ENCODE data around the gene EIF3I.

Gene EIF3I

DNA sequence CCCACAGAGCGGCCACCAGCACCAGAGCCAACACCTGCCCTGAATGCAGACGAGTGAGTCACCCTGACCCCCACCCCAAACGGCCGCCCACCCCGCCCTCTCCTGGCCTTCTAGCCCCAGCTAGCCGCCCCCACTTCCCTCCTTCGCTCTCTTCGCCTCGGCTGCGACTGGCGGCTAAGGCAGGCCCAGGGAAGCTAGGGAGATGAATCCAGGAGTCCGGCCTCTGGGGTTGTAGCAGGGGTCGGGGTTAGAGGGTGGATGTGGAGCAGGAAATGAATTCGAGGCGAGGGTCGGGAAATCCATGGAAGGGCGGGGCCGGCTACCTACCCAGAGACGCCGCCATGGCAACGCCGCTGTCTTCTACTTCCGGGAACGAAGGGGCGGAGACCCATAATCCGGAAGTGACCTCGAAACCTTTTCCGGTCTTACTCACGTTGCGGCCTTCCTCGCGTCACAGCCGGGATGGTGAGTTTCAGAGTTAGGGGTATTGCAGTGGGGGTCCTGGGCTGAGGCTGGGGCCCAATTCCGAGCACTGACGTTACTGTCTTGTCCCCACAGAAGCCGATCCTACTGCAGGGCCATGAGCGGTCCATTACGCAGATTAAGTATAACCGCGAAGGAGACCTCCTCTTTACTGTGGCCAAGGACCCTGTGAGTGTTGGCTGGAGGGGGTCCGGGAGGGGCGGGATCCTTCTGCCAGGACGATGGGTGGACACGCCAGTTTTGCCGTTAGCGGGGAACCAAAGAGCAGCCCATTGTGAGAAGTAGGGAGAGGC lies at the start of gene EIF3I, which contains the start of gene TMEM234:
EIF3I (plus strand) TSS at position 428 of the 776 bp plus-strand sequence; CDS start at position 463, 35 bp downstream.
TMEM234 (minus strand) TSS at position 374 of the 776 bp plus-strand sequence; CDS start at position 343, 31 bp downstream.
- peak; percentile 72 for DNase-seq

DNA sequence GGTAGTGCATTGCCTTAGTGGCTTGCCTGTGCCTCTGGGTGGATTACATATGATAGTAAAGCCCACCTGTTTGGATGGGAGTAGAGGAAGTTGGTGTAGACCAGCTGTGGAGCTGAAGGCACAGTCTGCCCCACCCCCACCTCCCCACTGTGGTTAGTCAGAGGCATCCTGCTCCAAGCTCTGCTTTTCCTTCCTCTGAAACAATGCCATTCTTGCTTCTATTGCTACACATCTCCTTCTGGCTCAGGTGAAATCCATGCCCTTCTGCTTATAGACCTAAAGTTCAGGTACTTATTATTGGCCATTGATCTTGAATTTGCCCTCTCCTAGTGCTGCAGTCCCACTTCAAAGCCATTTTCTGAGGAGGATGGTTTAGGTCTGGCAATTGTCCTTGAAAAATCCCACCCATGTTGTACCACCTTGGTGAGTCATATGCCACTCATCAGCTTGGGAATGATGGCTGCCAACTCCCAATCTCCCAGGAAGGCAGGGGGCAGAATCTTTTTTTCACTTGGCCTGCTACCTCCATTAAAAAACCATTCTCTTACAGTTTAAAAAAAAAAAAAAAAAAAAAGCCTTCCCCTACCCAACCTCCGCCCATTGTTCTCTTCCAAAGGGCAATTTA lies 49.5 kb upstream of the EIF3I start:
- no peak for DNase-seq

DNA sequence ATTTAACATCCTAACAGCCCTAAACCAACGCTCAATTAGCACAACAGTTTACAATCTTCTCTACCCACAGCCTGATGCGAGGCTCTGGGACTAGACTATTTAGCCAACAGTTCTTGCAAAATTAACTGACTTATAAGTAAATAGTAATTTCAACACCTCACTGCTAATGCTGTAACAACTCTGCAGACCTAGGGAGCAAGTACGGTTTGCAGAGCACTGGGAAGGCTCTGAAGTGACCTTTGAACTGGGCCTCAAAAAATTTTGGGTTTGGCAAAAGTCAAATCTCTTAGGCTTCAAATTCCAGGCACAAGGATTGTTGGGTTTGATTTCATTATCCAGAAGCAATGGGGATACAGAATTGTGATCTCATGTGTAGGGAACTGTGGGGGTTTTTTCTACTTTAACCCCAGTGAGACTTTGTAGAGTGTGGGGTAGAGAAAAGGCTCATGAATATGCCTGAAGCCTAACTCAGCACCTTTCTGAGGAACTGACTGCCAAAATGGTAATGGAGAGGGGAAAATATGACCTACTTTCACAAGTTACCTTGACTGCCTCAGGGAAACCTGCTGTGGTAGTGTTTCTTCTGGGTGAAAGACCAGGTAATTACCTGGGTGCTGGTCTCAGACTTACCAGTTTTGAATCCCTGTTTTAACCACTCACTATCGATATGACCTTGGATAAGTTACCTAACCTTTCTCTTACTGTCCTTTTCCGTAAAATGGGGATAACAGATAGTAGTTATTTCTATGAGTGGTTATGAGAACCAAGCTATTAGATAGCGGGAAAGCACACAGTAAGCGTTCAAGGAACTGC lies 43.6 kb upstream of the EIF3I start:
- DNase-seq = no peak

DNA sequence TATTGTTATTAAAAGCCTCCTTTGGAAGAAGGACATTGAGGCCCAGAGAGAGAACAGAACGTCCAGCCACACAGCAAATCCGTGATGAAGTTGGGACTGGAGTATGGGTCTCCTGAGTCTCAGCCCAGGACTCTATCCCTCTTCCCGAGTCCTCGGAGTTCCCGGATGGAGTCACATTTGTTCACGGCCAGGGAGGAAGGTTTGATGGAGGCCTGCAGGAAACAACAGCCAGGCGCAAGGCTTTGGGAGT lies 43.1 kb upstream of the EIF3I start:
- no peak for DNase-seq

DNA sequence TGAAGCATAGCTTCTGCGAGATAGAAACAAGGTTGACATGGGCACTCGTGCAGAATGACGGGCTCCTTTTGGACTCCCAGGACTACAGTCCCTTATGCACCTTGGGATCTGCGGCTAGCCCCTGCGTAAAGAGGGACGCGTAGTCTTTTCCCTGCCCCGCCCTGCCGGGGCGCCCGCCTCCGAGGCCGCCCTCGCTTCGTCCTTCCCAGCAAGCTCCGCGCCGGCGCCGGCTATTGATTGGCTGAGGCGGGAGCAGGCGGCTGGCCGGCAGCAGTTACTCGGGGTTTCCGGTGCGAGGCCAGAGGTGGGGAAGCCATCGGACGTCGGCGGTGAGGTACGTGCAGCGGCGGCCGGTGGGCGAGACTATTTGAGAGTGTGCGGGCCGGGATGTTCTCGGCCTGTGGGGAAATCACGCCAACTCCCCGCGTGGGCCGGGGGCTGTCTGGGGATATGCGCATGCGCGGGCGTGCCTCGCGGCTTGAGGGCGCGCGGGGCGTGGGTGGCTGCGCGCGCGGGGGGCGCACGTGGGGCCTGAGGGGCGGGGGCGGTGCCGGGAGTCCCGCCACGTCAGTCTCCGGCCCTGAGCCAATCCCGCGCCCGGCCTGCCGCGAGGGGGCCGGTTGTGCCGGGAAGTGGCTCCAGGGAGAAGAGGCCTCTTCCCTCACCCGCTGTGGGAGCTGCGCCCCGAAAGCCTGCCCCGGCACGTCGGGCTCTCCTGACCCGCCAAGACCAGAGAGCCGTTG lies 42.6 kb upstream of the EIF3I start, which contains the start of gene TXLNA:
TXLNA (plus strand) TSS at position 233 of the 743 bp plus-strand sequence. CDS start 671 bp downstream, outside the sequence.
- peak; percentile 78 for DNase-seq

DNA sequence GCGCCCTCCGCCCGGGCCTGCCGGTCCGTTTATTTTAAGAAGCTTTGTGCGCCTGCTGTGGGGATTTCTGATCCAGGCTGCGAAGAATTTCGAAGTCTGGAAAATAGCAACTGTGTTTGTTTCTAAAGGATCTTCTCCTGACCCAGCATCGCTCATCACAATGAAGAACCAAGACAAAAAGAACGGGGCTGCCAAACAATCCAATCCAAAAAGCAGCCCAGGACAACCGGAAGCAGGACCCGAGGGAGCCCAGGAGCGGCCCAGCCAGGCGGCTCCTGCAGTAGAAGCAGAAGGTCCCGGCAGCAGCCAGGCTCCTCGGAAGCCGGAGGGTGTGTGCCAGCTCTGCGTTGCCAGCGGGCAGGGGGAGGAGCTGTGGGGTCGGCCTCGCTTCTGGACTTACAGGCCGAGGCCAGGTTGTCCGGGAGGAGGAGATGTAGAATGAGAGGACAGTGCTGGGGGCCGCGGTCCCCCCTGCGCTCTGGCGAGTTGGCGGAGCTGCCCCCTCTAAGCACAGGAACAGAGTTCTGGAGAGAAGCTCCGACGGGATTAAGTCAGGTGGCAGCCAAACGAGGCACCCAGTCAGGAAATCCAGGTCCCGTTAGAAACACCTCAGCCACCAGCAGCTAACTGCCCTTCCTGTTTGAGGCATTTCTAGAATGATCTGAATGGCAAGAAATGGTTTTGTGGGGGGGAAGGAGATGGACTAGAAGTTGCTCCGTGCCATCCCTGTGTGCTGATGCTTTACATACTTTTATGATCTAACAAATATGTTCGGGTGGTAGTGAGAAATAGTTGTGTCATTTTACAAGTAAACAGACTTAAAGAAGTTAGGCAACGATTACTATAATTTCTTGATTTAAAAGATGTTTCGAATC lies 41.8 kb upstream of the EIF3I start:
- no peak for DNase-seq

DNA sequence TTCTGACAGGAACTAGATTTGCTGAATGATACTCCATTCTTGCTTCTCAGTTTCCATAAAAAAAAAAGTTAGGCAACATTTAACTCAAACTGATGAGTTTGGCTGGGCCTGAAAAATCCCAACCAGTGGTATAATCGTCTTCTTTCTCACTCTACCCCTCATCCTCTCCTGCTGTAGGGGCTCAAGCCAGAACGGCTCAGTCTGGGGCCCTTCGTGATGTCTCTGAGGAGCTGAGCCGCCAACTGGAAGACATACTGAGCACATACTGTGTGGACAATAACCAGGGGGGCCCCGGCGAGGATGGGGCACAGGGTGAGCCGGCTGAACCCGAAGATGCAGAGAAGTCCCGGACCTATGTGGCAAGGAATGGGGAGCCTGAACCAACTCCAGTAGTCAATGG lies 41.1 kb upstream of the EIF3I start:
- DNase-seq = no peak

DNA sequence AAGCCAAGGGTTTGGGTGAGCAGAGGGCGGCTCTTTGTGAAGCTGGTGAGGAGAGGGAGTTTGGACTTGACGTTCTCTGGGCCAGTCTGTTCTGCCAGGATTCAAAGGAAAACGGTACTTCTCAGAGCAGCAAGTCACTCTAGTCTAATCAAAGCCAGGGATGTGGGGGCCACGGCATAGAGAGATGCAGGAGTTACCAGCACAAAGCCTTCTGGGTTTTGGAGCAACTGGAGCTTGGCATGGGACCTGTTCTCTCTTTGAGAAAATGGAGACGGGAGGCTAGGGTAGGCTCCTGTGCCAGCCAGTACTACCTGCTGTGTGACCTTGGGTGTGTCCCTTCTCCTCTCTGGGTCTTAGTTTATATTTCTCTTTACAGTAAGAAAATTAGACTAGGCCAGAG lies 40.6 kb upstream of the EIF3I start:
- DNase-seq = no peak

DNA sequence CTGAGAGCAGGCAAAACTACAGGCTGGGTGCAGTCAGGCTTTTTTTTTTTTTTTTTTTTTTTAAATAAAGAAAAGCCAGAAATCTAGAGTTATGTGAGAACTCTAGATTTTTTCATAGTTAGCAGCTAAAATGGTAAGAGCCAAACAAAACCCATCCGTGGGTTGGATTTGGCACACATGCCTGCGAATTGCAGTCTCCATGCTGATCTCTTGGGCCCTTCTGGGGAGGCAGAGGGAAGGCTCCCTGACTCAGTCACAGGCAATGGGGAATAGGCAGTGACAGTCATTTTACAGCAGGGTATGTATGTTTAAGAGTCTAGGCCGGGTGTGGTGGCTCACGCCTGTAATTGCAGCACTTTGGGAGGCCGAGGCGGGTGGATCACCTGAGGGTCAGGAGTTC lies 40.1 kb upstream of the EIF3I start:
- no peak for DNase-seq

DNA sequence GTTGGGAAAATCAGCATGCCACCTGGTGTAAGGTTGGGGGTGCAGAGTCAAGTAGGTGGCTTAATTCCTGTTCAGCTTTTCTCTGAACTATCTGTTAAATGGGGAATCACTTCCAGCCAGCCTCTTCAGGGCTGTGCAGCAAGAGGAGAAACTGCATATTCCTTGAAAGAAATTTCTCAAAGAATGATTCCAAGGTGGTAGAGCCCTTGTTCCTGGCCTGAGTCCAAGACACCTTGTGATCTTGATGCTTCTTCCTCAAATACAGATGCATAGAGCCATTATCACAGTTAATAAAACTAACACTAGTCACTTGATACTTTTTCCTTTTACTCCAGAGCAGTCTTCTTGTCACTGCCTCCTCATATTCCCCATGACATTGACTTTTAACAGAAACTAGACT lies 37.6 kb upstream of the EIF3I start:
- DNase-seq = no peak

DNA sequence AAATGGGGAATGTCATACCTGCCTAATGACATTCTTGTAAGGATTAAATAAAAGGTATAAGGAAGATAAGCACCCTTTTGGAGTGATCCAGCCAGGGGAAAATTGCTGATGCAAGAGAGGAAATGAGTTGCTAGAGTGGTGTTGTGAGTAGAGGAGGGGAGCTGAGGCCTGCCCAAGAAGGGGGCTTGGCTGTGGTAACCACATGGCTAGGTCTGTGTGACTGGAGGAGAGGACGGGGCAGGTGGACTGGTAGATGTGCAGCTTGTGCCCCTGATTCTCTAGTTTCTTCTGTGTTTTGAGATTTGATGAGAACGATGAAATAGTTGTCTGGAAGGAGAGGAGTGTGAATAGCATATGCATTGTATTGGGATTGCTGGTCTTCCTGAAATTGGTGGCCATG lies 36.1 kb upstream of the EIF3I start:
- DNase-seq = no peak

DNA sequence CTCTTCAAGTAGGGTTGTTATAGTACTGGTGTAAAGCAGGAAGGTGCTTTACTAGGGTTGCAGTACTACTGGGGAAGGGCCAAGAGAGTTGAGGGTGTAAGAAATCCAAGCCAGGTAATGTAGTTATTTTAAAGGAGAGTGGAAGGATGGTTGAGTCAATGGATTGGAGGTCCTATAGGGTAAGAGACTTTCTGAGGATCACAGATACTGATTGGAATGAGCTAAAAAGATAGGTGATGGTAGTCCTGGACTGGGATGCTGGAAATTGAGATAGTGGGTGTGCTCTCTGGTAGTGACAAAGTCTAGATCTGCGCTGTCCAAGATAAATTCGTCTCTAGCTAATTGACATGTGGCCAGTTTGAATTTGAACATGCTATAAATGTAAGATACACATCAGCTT lies 35.7 kb upstream of the EIF3I start:
- no peak for DNase-seq

DNA sequence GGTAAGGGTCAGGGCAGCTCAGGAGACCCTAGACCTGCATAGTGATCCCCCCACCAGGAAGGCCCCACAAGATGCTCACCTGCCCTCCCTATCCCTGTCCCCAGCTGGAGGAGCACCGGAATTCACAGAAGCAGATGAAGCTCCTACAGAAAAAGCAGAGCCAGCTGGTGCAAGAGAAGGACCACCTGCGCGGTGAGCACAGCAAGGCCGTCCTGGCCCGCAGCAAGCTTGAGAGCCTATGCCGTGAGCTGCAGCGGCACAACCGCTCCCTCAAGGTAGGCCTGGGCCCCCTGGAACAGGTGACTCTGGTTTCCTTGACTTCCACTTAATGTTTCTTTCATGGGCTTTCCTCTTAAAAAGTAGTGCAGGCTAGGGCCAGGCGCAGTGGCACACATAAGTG lies 34.4 kb upstream of the EIF3I start:
- DNase-seq = no peak

DNA sequence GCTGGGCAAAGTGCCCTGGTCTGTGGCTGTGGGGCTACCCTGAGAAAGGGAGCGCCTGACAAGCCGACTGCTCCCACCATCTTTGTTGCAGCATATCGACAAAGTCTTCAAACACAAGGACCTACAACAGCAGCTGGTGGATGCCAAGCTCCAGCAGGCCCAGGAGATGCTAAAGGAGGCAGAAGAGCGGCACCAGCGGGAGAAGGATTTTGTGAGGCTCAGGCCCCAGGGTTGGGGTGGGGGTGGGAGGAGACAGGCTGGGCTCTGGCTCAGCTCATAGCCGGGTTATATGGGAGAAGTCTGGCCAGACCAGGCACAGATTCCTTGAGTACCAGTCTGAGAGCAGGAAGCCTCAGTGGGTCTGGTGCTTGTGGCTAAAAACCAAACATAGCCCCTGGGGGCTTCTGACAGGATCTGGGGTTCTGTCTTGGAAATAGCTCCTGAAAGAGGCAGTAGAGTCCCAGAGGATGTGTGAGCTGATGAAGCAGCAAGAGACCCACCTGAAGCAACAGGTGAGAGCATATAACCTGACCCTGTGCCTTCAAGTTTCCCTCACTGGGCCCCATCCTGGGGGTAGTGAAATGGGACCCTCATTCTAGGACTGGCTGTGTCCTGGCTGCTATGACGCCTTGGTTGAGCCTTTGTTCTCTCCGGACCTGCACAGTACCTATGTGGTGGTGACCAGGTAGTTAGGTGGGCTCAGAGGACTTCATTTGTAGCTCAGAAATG lies 29.8 kb upstream of the EIF3I start:
- no peak for DNase-seq

DNA sequence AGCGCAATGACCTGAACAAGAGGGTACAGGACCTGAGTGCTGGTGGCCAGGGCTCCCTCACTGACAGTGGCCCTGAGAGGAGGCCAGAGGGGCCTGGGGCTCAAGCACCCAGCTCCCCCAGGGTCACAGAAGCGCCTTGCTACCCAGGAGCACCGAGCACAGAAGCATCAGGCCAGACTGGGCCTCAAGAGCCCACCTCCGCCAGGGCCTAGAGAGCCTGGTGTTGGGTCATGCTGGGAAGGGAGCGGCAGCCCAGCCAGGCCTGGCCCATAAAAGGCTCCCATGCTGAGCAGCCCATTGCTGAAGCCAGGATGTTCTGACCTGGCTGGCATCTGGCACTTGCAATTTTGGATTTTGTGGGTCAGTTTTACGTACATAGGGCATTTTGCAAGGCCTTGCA lies 27.2 kb upstream of the EIF3I start:
- DNase-seq = no peak

DNA sequence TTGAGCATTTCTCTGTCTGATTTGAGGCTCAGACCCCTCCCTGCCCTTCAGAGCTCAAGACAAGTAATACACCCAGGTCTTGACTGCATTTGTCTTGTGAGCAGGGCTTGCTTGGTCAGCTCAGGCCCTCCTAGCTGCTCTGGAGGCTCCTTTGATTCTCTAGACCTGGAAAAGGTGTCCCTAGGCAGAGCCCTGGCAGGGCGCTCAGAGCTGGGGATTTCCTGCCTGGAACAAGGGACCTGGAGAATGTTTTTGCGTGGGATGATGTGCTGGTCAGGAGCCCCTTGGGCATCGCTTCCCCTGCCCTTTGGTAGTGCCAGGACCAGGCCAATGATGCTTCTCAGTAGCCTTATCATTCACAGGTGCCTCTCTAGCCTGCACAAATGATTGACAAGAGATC lies 26.7 kb upstream of the EIF3I start:
- DNase-seq = no peak

DNA sequence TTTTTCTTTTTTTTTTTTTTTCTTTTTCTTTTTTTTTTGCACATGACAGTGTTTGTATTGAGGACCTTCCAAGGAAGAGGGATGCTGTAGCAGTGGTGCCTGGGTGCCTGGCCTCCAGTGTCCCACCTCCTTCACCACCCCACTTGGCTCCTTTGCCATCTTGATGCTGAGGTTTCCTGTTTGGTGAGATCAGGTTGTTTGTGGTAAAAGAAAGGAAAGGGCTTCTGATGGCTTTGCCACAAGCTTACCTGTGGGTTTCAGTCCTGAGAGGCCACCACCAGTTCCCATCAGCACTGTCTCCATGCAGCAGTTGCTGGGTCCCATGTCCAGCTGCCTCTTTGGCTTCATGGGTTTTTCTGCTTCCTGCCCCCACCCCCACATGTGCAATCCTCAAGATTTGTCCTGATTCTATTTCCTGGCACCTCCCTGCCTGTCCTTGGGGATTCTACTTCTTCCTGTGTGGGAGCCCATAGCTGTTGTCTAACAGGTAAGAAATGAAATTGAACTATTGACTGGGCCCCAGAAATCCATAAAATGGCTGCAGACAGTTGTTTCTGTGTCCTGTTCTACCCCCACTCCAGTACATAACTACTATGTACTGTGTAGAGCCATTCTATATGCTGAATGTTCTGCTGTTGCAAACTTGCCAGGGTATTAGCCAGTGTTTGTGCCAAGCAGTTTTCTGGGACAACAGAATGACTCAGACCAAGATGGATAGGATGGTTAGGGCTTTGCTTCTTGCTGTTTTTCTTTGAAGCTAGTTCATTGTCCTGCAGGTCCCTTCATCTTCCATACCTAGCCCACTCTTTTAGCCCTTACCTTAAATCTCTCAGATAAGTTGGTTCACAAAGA lies 26.0 kb upstream of the EIF3I start:
- DNase-seq = no peak

DNA sequence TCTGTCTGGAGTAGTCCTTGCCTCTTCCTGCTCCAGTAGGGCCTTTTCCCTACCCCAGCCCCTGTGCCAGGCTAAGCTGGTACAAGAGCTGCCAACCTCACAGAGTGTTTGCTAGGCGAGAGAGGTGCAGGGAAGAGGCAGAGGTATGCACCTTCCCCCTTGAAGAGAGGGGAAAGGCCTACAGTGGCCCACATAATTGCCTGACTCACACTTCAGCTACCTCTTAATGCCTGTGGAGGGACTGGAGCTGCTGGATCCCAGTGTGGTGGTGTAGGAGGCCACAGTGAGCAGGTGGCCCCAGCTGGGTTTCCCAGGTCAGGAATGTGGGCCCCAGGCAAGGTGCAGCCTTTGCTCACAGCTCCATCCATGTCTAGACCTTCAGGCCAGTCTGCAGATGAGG lies 25.1 kb upstream of the EIF3I start:
- DNase-seq = no peak

DNA sequence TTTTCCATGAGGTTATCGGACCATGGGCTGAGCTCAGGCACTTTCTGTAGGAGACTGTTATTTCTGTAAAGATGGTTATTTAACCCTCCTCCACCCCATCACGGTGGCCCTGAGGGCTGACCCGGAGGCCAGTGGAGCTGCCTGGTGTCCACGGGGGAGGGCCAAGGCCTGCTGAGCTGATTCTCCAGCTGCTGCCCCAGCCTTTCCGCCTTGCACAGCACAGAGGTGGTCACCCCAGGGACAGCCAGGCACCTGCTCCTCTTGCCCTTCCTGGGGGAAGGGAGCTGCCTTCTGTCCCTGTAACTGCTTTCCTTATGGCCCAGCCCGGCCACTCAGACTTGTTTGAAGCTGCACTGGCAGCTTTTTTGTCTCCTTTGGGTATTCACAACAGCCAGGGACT lies 24.4 kb upstream of the EIF3I start:
- no peak for DNase-seq

DNA sequence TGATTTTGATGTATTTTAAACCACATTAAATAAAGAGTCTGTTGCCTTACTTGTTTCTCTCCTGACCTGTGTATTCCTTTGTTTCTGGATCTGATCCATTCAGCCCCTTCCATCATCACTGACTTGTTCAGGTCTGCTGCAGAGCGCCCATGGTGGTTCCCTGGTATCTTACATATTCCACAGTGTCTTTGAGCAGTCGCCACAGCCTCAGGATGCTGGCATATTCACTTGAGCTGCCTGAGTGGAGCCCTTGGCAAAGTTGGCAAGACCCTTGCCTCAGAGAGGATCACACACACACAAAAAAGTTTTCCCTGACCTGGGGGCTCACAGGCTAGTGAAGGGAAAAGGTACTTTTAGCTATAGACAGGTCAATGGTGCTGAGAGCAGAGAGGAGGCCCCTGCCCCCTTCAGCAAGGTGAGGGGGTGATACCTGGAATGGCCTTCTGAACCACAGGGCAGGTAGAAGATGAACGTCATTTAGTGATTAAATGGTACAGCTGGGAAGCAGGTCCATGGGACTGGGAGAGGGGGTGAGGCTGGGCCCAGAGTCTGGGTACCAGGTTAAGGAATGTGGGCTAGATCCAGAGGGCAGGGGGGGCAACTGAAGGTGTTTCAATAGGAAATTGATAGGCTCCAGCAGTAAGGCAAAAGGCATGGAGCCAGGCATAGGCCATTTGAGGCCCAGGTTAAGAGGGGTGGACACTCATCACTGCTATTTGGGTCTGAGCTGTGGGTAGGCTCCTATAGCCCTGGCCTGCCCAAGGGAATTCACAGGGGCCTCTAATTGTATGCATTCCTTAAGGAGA lies 23.8 kb upstream of the EIF3I start:
- no peak for DNase-seq
